GM12892 (cell line): ENCODE results near the gene ABCC1.

ENCODE experiments used
- POLR2A ChIP-seq: IDR thresholded peaks from 2 replicates; pipeline ENCODE4 v1.6.1; 2011; ENCODE audit warnings: low read depth, low read length, control low read depth
- TAF1 ChIP-seq: IDR thresholded peaks from 2 replicates; pipeline ENCODE4 v1.6.1; 2011; ENCODE audit warnings: low read depth, mild to moderate bottlenecking, control low read depth, low read length, borderline replicate concordance

GRCh38 chr16:16184594-16184993, 235.2 kb downstream of the ABCC1 start:
- TF ChIP-seq POLR2A (no peak), TAF1 (no peak)
